ENCODE measurements around the gene DYNC1I1.

The DYNC1I1 gene

DNA sequence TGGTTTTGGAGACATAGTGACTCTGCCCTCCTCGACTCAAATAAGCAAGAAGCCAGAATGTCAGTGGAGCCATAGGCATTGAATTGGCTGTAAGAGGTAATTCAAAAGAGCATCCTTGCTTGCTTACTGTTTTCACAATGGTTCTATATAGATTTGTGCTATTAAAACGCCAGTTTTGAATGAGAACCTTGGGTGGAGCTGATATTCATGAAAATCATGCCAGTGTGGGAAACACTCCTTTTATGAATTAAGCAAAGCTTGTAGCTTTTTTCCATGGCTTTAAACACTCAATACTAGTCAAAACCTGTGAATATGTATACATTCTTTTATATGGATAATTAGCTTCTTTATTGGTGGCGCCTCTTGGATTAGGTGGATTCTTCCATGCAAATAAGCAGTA lies 297.0 kb downstream of the DYNC1I1 start:
- Mint-ChIP-seq H3K9me3 (no peaks in the 10 kb centered on the region), H3K27me3 (ENCODE audit: low read depth) (peaks cover 34% of the 10 kb centered on the region), H3K27ac (no peak overlapping the region), H3K4me3 (no peak overlapping the region), H3K36me3 (ENCODE audit: low read depth) (no peaks in the 10 kb centered on the region), H3K4me1 (no peaks in the 10 kb centered on the region)
- TF ChIP-seq, protein P1, sequence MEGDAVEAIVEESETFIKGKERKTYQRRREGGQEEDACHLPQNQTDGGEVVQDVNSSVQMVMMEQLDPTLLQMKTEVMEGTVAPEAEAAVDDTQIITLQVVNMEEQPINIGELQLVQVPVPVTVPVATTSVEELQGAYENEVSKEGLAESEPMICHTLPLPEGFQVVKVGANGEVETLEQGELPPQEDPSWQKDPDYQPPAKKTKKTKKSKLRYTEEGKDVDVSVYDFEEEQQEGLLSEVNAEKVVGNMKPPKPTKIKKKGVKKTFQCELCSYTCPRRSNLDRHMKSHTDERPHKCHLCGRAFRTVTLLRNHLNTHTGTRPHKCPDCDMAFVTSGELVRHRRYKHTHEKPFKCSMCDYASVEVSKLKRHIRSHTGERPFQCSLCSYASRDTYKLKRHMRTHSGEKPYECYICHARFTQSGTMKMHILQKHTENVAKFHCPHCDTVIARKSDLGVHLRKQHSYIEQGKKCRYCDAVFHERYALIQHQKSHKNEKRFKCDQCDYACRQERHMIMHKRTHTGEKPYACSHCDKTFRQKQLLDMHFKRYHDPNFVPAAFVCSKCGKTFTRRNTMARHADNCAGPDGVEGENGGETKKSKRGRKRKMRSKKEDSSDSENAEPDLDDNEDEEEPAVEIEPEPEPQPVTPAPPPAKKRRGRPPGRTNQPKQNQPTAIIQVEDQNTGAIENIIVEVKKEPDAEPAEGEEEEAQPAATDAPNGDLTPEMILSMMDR (IDR thresholded peaks at IDR 0.05; ENCODE audit: unreplicated experiment in 3 of 3): no peak

DNA sequence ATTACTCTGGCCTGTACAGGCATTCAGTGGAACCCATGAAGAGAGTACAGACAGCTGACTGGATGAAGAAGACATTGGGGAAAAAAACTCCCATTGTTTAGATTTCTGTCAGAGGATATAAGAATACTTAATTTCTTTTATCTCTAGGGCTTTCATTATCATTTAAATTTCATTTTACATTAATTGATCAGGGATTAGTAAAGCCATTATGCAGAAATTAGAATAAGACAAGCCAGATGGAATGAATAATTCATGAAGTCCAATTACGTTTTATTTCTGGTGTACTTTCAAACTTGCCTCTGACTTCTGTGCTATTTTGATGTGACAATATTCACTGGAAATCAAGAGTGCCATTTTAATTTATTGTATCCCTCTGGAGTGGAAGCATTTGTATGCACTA lies 302.5 kb downstream of the DYNC1I1 start:
- no peaks in the 10 kb centered on the region for H3K4me1 Mint-ChIP-seq
- no peaks in the 10 kb centered on the region for H3K9me3 Mint-ChIP-seq
- H3K27me3 Mint-ChIP-seq (ENCODE audit: low read depth): peaks cover 61% of the 10 kb centered on the region
- TF ChIP-seq, protein P1 (IDR thresholded peaks at IDR 0.05; ENCODE audit: unreplicated experiment in 3 of 3): no peak
- no peak overlapping the region for H3K27ac Mint-ChIP-seq
- H3K4me3 Mint-ChIP-seq: peak overlapping the region in 2 of 3 experiments; percentile 95 to 96
- no peaks in the 10 kb centered on the region for H3K36me3 Mint-ChIP-seq (ENCODE audit: low read depth)

DNA sequence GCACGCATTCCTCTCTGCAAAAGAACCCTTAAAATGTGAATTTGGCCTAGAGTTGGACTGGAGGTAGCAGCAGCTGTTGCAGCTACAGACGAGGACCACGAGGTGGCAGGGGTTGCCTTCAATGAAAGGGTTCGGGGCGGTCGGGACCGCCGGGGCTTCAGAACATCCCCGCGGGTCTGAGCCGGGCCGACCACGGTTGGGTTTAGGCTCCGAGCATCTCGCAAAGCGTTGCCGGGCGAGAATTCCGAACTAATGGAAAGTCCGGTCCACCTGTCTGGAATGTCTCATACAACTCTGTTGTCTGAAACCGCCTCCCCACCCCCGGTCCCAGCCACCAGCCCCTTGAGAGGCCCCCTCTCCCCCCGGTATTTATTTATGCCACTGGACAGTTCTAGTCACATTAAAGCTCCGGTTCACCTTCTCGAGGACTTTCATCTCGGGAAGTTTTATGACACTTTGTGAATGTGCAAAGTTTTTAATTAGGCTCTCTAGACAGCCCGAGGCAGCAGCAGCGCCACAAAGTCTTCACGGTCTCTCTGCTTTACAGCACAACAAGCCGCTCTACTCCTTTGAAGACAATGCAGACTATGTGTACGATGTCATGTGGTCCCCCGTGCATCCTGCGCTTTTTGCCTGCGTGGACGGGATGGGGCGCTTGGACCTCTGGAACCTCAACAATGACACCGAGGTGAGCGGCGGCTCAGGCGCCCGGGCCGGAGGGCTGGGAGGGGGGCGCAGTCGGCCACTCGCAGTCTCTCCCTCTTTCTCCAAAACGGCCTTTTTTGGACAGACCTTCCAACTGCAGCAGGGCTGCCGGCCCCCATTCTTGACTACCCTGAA lies 303.4 kb downstream of the DYNC1I1 start:
- no peaks in the 10 kb centered on the region for H3K9me3 Mint-ChIP-seq

DNA sequence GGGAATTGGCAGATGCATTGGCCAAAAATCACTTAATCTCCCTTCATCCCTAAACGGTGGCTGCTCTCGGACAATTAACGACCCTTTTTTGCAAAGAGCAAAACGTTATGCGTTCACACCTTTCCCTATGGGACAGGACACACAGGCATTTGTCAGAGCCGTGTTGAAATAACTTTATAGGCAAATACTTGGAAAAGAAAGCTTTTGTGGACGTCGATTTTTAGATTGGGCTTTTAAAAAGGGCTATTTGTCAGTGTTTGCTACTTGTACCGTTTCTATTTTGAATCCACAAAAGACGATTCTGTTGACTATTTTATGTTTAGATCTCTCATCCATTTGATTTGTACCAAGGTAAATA lies 304.0 kb downstream of the DYNC1I1 start:
- Mint-ChIP-seq H3K4me3 (peak overlapping the region; percentile 95 to 97 (median 96)), H3K27ac (peak overlapping the region in 1 of 3 experiments; percentile 3), H3K4me1 (no peaks in the 10 kb centered on the region), H3K36me3 (ENCODE audit: low read depth) (no peaks in the 10 kb centered on the region), H3K27me3 (ENCODE audit: low read depth) (peaks cover 56% of the 10 kb centered on the region), H3K9me3 (no peaks in the 10 kb centered on the region)
- TF ChIP-seq, protein P1 (IDR thresholded peaks at IDR 0.05; ENCODE audit: unreplicated experiment in 3 of 3): no peak

More for the DNA sequence above, 303.4 kb downstream of the DYNC1I1 start:
- Mint-ChIP-seq H3K27ac (peak overlapping the region; percentile 3 to 31 (median 27)), H3K27me3 (ENCODE audit: low read depth) (peaks cover 60% of the 10 kb centered on the region), H3K4me3 (peak overlapping the region; percentile 95 to 97 (median 96)), H3K36me3 (ENCODE audit: low read depth) (no peaks in the 10 kb centered on the region), H3K4me1 (no peaks in the 10 kb centered on the region)
- TF ChIP-seq, protein P1 (IDR thresholded peaks at IDR 0.05; ENCODE audit: unreplicated experiment in 3 of 3): peak; percentile 81 to 94 (median 92)

DNA sequence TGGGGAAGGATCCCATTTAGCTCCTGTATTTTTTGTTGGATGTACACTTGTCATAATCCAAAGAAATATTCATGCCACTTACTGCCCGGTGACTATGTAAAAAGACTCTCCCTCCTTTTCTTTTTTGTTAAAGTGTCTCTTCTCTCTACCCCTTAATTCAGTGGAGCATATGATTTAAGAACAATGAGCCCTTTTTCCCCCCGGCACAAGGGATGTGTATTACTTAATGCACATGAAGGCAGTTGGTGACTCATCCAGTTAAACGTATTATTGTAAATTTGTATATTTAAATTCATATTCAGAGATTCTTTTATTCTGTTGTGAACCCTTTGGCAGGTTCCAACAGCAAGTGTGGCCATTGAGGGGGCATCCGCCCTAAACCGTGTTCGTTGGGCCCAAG lies 307.7 kb downstream of the DYNC1I1 start:
- no peaks in the 10 kb centered on the region for H3K36me3 Mint-ChIP-seq (ENCODE audit: low read depth)
- no peak overlapping the region for H3K4me3 Mint-ChIP-seq
- peaks cover 1% of the 10 kb centered on the region for H3K4me1 Mint-ChIP-seq
- no peaks in the 10 kb centered on the region for H3K9me3 Mint-ChIP-seq
- H3K27ac Mint-ChIP-seq: no peak overlapping the region
- peaks cover 49% of the 10 kb centered on the region for H3K27me3 Mint-ChIP-seq (ENCODE audit: low read depth)
- TF ChIP-seq, protein P1 (IDR thresholded peaks at IDR 0.05; ENCODE audit: unreplicated experiment in 3 of 3): no peak
